DOHH2 (cell line): ENCODE data around the gene SPP2.

Experiments used
- H3F3A ChIP-seq: fragments of 200-600 bp; sonication (generic), shearing (Covaris generic); 2 replicates; pipeline ENCODE4 v1.6.0; 2016; ENCODE audit warnings: antibody characterized with exemption, mild to moderate bottlenecking; ENCODE audit not compliant: control insufficient read depth, insufficient read depth
- H3K27ac ChIP-seq: fragments of 200-600 bp; sonication (generic); 2 replicates; pipeline ENCODE4 v1.5.1; 2014; ENCODE audit warnings: low read depth, mild to moderate bottlenecking, low read length, moderate library complexity
- H3K27me3 ChIP-seq: fragments of 200-600 bp; sonication (generic); 2 replicates; pipeline ENCODE4 v1.6.1; 2014; ENCODE audit warnings: mild to moderate bottlenecking, low read length, mixed read lengths; ENCODE audit not compliant: control insufficient read depth
- H3K36me3 ChIP-seq: fragments of 200-600 bp; sonication (generic); 2 replicates; pipeline ENCODE4 v1.6.1; 2014; ENCODE audit warnings: mild to moderate bottlenecking, low read length, moderate library complexity, mixed read lengths; ENCODE audit not compliant: control insufficient read depth
- H3K4me1 ChIP-seq: fragments of 200-600 bp; sonication (generic); 2 replicates; pipeline ENCODE4 v1.6.1; 2014; ENCODE audit warnings: mild to moderate bottlenecking, low read length, mixed read lengths; ENCODE audit not compliant: control insufficient read depth
- H3K4me2 ChIP-seq: fragments of 200-600 bp; sonication (generic); 2 replicates; pipeline ENCODE4 v1.6.0; 2014; ENCODE audit warnings: mild to moderate bottlenecking, low read length, moderate library complexity
- H3K4me3 ChIP-seq: fragments of 200-600 bp; sonication (generic); 2 replicates; pipeline ENCODE4 v1.5.1; 2014; ENCODE audit warnings: mild to moderate bottlenecking, low read length, mixed read lengths
- H3K79me2 ChIP-seq: fragments of 200-600 bp; sonication (generic); 2 replicates; pipeline ENCODE4 v1.6.1; 2014; ENCODE audit warnings: mild to moderate bottlenecking, low read length, mixed read lengths; ENCODE audit not compliant: control insufficient read depth
- H3K9me2 ChIP-seq: fragments of 200-600 bp; sonication (generic); replicated peaks from 2 replicates; pipeline ENCODE4 v1.6.1; 2014; ENCODE audit warnings: mild to moderate bottlenecking, low read length, mixed read lengths; ENCODE audit not compliant: control insufficient read depth
- H3K9me3 ChIP-seq: fragments of 200-600 bp; sonication (generic); 2 replicates; pipeline ENCODE4 v1.6.1; 2014; ENCODE audit warnings: antibody characterized with exemption, low read length, mixed read lengths; ENCODE audit not compliant: control insufficient read depth, insufficient read depth
- H4K20me1 ChIP-seq: fragments of 200-600 bp; sonication (generic); 2 replicates; pipeline ENCODE4 v1.6.0; 2014; ENCODE audit warnings: low read depth, mild to moderate bottlenecking, antibody characterized with exemption, low read length, moderate library complexity; ENCODE audit not compliant: control insufficient read depth, insufficient read depth
- EZH2phosphoT487 ChIP-seq: fragments of 200-600 bp; sonication (generic); IDR thresholded peaks from 2 replicates; pipeline ENCODE4 v1.6.1; 2017; ENCODE audit warnings: borderline replicate concordance, mild to moderate bottlenecking, antibody characterized with exemption, low read length, moderate library complexity, mixed read lengths
- TF ChIP-seq, protein P1 (sequence below): fragments of 200-600 bp; sonication (generic); IDR thresholded peaks from one replicate; pipeline ENCODE4 v1.5.1; 2014; ENCODE audit warnings: antibody characterized with exemption, mild to moderate bottlenecking, low read depth, low read length; ENCODE audit not compliant: poor library complexity, severe bottlenecking

SPP2 gene

DNA sequence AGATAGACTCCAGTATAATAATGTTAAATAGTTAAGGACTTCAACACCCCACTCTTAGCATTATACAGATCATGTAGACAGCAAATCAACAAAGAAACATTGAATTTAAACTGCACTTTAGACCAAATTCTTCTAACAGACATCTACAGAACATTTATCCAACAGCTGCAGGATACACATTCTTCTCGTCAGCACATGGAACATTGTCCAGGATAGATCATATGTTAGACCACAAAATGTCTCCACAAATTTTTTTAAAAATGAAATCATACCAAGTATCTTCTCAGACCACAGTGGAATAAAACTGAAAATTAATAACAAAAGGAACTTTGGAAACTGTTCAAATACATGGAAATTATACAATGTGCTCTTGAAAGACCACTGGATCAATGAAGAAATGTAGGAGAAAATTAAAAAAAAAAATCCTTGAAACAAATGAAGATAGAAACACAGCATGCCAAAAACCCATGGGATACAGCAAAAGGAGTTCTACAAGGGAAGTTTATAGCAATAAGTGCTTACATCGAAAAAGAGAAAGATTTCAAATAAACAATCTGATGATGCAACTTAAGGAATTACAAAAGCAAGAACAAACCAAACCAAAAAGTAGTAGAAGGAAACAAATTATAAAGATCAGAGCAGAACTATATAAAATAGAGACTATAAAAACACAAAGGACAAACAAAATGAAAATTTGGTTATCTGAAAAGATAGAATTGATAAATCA is 12.3 kb upstream of the SPP2 start:
- Histone ChIP-seq H3K27ac (no peak overlapping the region), H3K27me3 (no peaks in the 10 kb centered on the region), H3K4me3 (no peak overlapping the region), H3K79me2 (no peaks in the 10 kb centered on the region), H3K9me3 (no peaks in the 10 kb centered on the region), H3F3A (no peaks in the 10 kb centered on the region), H3K4me1 (no peaks in the 10 kb centered on the region), H3K4me2 (no peak overlapping the region), H3K36me3 (no peaks in the 10 kb centered on the region), H4K20me1 (no peaks in the 10 kb centered on the region), H3K9me2 (no peaks in the 10 kb centered on the region)
- TF ChIP-seq EZH2phosphoT487 = no peak
- TF ChIP-seq, protein P1, sequence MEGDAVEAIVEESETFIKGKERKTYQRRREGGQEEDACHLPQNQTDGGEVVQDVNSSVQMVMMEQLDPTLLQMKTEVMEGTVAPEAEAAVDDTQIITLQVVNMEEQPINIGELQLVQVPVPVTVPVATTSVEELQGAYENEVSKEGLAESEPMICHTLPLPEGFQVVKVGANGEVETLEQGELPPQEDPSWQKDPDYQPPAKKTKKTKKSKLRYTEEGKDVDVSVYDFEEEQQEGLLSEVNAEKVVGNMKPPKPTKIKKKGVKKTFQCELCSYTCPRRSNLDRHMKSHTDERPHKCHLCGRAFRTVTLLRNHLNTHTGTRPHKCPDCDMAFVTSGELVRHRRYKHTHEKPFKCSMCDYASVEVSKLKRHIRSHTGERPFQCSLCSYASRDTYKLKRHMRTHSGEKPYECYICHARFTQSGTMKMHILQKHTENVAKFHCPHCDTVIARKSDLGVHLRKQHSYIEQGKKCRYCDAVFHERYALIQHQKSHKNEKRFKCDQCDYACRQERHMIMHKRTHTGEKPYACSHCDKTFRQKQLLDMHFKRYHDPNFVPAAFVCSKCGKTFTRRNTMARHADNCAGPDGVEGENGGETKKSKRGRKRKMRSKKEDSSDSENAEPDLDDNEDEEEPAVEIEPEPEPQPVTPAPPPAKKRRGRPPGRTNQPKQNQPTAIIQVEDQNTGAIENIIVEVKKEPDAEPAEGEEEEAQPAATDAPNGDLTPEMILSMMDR = no peak

DNA sequence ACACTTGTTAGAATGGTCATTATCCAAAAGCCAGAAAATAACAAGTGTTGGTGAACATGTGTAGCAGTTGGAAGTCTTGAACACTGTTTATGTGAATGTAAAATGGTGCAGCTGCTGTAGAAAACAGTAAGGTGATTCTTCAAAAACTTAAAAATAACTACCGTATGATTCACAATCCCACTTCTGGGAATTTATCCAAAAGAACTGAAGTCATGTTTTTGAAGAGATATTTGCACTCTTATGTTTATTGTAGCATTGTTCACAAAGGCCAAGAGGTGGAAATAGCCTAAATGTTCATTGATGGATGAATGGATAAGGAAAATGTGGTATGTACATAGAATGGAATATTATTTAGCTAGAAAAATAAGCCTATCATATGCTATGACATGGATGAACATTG is 6.3 kb upstream of the SPP2 start:
- H3K4me2 ChIP-seq = no peak overlapping the region
- H3K4me3 ChIP-seq = no peak overlapping the region

DNA sequence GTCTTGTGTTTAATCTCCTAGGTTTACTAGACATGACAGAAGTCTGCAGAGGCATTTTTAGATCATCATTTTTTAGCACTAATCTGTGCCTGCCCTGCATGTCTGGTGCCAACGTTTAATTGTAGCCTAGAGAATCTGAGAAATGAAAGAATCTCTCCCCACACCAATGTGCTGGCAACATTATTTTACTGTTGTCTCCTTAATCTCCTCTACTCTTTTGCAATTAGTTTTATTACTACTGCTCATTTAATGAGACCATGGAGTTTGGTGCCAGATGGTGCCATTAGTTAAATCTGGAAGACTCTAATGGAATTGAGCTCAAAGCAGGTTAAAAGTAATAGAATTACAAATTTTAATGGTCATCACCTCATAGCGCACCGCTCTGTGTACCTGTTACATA is 4.0 kb upstream of the SPP2 start:
- H3K4me3 ChIP-seq = no peak overlapping the region
- H3F3A ChIP-seq = no peaks in the 10 kb centered on the region
- H3K4me1 ChIP-seq = no peaks in the 10 kb centered on the region
- no peaks in the 10 kb centered on the region for H3K9me2 ChIP-seq
- H3K9me3 ChIP-seq = no peaks in the 10 kb centered on the region
- H3K27me3 ChIP-seq = no peaks in the 10 kb centered on the region
- no peak overlapping the region for H3K27ac ChIP-seq
- no peaks in the 10 kb centered on the region for H3K36me3 ChIP-seq
- no peaks in the 10 kb centered on the region for H4K20me1 ChIP-seq
- H3K79me2 ChIP-seq = no peaks in the 10 kb centered on the region
- H3K4me2 ChIP-seq = no peak overlapping the region
- TF ChIP-seq, protein P1 = no peak

More for the DNA sequence above, 6.3 kb upstream of the SPP2 start:
- H3K9me2 ChIP-seq = no peaks in the 10 kb centered on the region
- no peaks in the 10 kb centered on the region for H3K36me3 ChIP-seq
- H3K27me3 ChIP-seq = no peaks in the 10 kb centered on the region
- no peaks in the 10 kb centered on the region for H4K20me1 ChIP-seq
- no peak overlapping the region for H3K27ac ChIP-seq
- H3K9me3 ChIP-seq = no peaks in the 10 kb centered on the region
- H3K79me2 ChIP-seq = no peaks in the 10 kb centered on the region
- no peaks in the 10 kb centered on the region for H3K4me1 ChIP-seq
- no peaks in the 10 kb centered on the region for H3F3A ChIP-seq
- TF ChIP-seq, protein P1 = no peak
- TF ChIP-seq EZH2phosphoT487 = no peak

DNA sequence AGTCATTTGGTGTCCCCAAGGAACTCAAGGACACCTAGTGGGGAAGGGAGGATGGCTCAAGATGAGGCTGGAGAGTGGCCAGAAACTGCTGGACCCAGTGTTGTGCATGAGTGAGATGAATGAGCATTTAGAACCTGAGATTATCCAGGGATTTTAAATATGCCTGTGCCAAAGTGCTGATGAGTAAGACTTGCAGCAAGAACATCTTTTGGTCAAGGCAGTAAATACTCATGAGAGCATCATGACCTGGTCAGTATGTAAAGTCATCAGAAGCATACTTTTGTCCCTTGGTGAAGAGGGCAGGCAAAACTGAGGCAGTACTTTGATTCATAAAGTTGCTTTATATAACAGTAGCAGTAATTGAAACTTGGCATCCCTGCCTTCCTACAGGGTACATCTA is 3.1 kb upstream of the SPP2 start:
- Histone ChIP-seq H3K9me2 (no peaks in the 10 kb centered on the region), H3K79me2 (no peaks in the 10 kb centered on the region), H3K36me3 (no peaks in the 10 kb centered on the region), H3K27me3 (no peaks in the 10 kb centered on the region), H4K20me1 (no peaks in the 10 kb centered on the region), H3K4me3 (no peak overlapping the region), H3K4me2 (no peak overlapping the region), H3K27ac (no peak overlapping the region), H3K4me1 (no peaks in the 10 kb centered on the region), H3F3A (no peaks in the 10 kb centered on the region), H3K9me3 (no peaks in the 10 kb centered on the region)
- TF ChIP-seq, protein P1 = no peak
- no peak for TF ChIP-seq EZH2phosphoT487
